Pulmonary artery endothelial cell (primary cell): ENCODE measurements around the gene CCL17. TPM values are rescaled to one million over a fixed set of nuclear protein-coding genes. Genes with fewer than 3 reads are reported as not detected.

Experiments
- DNase-seq: peaks from one replicate; pipeline ENCODE4 v3.0.0-alpha.2; 2011; ENCODE audit warnings: low read depth, low spot score
- total RNA-seq: library from RNA; depleted of rRNA; stranded (reverse); fragments of >200 nt; gene quantifications from 2 replicates; pipeline ENCODE4 v1.2.3, GENCODE V29; 2014

Gene CCL17
- total RNA-seq, 1 donor from 2014 or later = not detected

- no peak for DNase-seq
Measured at GRCh38 chr16:57377080-57377841, 27.3 kb upstream of the CCL17 start.

DNA sequence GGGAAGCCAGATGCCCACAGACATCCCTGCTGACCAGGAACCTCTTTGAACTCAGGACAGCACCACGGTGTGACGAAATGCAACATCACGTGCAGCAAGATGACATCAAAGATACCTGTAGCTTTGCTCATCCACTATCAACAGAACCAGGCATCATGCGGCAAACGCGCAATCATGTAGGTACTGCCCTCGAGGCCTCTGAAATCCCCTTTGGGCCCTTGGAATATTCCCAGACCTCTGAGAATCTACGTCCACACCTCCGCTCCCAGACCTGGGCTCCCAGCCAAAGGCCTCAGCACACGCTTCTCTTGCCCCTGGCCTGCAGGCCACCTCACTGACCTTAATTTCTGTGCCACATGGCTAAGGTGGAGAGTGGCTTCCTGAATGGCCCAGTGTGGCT is 25.0 kb upstream of the CCL17 start:
- DNase-seq = no peak

DNA sequence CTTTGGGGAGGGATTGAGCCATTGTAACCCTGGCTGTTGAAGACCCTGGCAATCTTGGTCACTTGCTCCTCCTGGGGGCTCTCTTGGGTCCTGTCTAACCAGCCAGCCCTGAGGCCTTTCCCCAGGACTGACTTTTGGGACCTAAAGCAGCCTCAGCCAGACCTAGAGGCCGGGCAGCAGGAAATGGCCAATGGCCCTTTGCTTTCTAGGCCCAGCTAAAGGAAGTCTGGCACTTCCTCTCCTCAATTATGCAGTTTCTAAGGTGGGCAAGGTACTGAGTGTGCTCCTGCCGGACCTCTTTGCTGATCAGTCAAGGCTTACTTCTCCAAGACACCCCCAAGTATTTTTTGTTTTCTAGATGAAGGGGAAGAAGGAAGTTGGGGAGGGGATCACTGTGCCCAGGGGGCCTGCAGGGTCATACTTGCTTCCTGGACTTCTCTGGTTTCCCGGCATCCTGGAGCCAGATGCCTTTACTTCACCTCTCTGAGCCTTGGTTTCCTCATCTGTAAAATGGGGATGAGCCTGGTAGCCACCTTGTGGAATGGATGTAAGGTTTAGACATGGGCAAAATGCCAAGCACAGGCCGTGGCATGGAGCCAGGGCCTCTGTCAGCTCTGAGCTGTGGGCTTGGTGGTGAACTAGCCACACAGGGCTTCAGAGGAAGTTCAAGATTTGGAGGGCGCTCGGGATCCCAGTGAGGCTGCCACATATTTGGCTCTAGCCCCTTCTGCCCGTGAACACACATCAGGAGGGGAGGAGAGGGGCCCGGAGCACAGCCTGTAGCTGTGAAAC is 23.7 kb upstream of the CCL17 start:
- DNase-seq = no peak

DNA sequence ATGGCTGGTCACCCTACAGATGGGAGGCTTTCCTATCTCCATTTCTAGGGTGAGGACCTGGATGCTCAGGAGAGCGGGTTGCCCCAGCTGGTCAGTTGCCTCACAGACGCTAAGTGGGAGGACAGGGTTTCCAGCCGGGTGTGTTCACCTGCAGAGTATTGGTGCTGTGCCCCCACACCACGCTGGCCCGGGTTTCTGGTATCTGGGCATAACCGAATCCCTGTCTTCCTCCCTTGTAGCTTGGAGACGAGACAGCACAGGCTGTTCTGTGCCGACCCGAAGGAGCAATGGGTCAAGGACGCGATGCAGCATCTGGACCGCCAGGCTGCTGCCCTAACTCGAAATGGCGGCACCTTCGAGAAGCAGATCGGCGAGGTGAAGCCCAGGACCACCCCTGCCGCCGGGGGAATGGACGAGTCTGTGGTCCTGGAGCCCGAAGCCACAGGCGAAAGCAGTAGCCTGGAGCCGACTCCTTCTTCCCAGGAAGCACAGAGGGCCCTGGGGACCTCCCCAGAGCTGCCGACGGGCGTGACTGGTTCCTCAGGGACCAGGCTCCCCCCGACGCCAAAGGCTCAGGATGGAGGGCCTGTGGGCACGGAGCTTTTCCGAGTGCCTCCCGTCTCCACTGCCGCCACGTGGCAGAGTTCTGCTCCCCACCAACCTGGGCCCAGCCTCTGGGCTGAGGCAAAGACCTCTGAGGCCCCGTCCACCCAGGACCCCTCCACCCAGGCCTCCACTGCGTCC is 22.6 kb upstream of the CCL17 start:
- no peak for DNase-seq

GRCh38 chr16:57382535-57383275 is 21.9 kb upstream of the CCL17 start:
- no peak for DNase-seq

DNA sequence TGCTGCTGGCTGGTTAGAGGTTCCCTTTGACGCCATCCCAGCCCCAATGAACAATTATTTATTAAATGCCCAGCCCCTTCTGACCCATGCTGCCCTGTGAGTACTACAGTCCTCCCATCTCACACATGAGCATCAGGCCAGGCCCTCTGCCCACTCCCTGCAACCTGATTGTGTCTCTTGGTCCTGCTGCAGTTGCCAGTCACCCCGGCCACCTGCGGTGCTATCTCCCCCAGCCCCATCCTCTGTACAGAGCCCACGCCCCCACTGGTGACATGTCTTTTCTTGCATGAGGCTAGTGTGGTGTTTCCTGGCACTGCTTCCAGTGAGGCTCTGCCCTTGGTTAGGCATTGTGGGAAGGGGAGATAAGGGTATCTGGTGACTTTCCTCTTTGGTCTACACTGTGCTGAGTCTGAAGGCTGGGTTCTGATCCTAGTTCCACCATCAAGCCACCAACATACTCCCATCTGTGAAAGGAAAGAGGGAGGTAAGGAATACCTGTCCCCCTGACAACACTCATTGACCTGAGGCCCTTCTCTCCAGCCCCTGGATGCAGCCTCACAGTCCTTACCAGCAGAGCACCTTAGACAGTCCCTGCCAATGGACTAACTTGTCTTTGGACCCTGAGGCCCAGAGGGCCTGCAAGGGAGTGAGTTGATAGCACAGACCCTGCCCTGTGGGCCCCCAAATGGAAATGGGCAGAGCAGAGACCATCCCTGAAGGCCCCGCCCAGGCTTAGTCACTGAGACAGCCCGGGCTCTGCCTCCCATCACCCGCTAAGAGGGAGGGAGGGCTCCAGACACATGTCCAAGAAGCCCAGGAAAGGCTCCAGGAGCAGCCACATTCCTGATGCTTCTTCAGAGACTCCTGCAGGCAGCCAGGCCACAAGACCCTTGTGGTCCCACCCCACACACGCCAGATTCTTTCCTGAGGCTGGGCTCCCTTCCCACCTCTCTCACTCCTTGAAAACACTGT is 21.0 kb upstream of the CCL17 start:
- no peak for DNase-seq

DNA sequence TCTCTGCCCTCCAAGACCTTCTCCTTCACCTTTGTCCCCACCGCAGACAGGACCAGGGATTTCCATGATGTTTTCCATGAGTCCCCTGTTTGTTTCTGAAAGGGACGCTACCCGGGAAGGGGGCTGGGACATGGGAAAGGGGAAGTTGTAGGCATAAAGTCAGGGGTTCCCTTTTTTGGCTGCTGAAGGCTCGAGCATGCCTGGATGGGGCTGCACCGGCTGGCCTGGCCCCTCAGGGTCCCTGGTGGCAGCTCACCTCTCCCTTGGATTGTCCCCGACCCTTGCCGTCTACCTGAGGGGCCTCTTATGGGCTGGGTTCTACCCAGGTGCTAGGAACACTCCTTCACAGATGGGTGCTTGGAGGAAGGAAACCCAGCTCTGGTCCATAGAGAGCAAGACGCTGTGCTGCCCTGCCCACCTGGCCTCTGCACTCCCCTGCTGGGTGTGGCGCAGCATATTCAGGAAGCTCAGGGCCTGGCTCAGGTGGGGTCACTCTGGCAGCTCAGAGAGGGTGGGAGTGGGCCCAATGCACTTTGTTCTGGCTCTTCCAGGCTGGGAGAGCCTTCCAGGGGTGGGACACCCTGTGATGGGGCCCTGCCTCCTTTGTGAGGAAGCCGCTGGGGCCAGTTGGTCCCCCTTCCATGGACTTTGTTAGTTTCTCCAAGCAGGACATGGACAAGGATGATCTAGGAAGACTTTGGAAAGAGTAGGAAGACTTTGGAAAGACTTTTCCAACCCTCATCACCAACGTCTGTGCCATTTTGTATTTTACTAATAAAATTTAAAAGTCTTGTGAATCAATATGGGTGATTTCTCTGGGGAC is 20.1 kb upstream of the CCL17 start:
- no peak for DNase-seq

GRCh38 chr16:57385083-57385482 is 19.5 kb upstream of the CCL17 start:
- DNase-seq = no peak

- no peak for DNase-seq
Measured at GRCh38 chr16:57386381-57386951, 18.1 kb upstream of the CCL17 start.

DNA sequence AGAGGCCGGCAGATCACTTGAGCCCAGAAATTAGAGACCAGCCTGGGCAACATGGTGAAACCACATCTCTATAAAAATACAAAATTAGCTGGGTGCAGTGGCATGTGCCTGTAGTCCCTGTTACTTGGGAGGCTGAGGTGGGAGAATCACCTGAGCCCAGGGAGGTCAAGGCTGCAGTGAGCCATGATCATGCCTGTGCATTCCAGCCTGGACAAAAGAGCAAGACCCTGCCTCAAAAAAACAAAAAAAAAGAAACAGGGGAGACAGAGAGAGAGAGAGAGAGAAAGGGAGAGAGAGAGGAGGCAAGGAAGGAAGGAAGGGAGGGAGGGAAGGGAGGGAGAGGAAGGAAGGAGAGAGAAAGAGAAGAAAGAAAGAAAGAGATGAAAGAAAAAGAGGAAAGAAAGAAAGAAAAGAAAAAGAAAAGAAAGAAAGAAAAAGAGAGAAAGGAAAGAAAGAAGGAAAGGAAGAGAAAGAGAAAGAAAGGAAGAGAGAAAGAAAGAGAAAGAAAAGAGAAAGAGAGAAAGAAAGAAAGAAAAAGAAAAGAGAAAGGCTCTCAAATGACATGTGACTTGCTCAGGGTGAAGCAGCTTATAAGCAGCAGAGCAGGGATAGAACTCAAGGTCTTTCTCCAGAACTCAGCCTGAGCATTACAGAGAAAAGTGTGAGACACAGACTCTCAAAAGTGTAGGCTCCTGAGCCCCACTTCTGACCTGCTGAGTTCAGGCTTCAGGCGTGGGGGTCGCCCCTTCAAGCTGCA is 16.8 kb upstream of the CCL17 start:
- DNase-seq = no peak

DNA sequence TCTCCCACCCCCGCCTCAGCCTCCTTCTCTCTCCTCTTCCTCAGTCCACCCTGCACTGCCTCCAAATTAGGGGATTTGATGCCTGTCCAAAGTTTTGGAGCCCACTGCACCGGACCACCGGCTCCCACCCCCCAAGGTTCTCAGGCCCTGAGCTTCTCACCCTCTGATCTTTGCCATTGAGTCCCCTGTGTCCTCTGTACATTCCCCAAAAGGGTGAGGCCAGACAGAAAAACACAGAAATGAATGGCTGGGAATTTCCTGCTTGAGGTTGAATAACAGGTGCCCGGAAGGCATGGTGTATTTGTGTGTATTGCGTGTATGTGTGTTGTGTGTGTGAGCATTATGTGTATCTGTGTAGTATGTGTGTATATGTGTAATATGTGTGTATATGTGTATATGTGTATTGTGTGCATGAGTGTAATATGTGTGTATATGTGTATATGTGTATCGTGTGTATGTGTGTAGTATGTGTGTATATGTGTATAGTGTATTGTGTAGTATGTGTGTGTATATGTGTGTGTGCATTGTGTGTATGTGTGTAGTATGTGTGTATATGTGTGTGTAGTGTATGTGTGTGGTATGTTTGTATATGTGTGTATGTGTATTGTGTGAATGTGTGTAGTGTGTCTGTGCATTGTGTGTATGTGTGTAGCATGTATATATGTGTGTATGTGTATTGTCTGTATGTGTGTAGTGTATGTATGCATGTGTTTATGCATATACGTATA is 16.0 kb upstream of the CCL17 start:
- DNase-seq = no peak

- DNase-seq = no peak
Measured at GRCh38 chr16:57389087-57389468, 15.5 kb upstream of the CCL17 start.

GRCh38 chr16:57390636-57391295 is 13.8 kb upstream of the CCL17 start:
- DNase-seq = no peak

GRCh38 chr16:57391300-57391699 is 13.3 kb upstream of the CCL17 start:
- DNase-seq = no peak

DNA sequence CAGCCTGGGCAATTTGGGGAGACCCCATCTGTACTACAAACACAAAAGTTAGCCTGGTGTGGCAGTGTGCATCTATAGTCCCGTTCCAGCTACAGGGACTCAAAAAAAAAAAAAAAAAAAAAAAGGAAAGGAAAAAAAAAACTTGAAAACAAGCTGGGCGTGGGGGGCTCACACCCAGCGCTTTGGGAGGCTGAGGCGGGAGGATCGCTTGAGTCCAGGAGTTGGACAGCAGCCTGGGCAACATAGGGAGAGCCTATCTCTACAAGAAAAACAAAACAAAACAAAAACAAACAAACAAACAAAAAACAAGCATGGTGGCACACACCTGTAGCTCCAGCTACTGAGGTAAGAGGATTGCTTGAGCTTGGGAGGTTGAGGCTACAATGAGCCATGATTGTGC is 12.9 kb upstream of the CCL17 start:
- no peak for DNase-seq

DNA sequence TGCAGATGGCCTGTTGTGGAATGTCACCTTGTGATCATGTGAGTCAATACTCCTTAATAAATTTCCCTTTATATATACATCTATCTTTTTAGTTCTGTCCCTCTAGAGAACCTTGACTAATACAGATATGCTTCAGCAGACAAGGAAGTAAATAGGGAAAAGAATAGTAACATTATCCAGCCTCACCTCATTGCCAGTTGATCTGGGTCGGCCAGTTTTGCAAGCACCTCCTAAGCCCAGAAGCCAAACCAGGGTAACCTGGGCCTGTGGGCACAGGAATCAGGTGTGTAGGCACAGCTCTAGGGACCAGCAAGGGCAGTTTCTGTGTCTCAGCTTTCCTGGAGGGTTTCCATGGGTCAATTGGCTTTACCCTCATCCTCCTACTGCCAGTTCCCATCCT is 11.9 kb upstream of the CCL17 start:
- DNase-seq = no peak

DNA sequence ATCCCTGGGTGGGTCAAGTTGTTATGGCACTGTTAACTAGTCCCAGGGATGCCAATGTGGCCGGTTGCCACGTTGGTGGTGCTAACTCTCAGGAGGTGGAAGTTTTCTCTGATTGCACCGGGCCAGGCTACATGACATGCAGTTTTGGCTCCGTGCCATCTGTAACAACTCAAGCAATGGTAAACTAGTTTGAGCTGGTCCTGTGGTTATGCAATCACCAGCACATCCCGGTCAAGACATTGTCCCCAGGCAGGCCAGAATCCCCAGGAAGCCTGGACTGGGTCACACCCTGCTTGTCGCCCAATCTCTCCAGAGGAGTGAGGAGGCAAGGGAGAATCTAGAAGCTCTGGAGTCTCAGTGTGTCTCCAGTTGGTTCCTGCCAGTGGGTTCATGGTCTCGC is 10.1 kb upstream of the CCL17 start:
- DNase-seq = no peak
